Progenitor cell of endocrine pancreas (in vitro differentiated cells): Measurements from ENCODE around the gene DGKH. TPM values are rescaled to one million over a fixed set of nuclear protein-coding genes. Genes with fewer than 3 reads are reported as not detected.
"Not testable (repeated sequence)": the region's sequence is repeated elsewhere in the genome, so short reads cannot be mapped to it uniquely, and the experiment has no call there.

ENCODE experiments used
- DNase-seq: peaks from one replicate; pipeline ENCODE4 v3.0.0; 2021; ENCODE audit warnings: low spot score; ENCODE audit not compliant: unreplicated experiment
- H3K27ac Mint-ChIP-seq: 2 replicates; pipeline ENCODE4 v1.8.0; 2021; ENCODE audit warnings: mild to moderate bottlenecking, moderate library complexity, mixed read lengths
- H3K27me3 Mint-ChIP-seq: 2 replicates; pipeline ENCODE4 v1.8.0; 2021; ENCODE audit warnings: mixed read lengths
- H3K36me3 Mint-ChIP-seq: 2 replicates; pipeline ENCODE4 v1.8.0; 2022; ENCODE audit warnings: mixed read lengths; ENCODE audit not compliant: insufficient read depth
- H3K4me1 Mint-ChIP-seq: 2 replicates; pipeline ENCODE4 v1.8.0; 2021; ENCODE audit warnings: low read depth, mixed read lengths
- H3K4me3 Mint-ChIP-seq: 2 replicates; pipeline ENCODE4 v1.8.0; 2021; ENCODE audit warnings: low read depth, mild to moderate bottlenecking, moderate library complexity, mixed read lengths
- H3K9me3 Mint-ChIP-seq: 2 replicates; pipeline ENCODE4 v1.8.0; 2021; ENCODE audit warnings: low read depth, mixed read lengths
- total RNA-seq: library from RNA; stranded (reverse); gene quantifications from 2 replicates; pipeline ENCODE4 v1.2.1, GENCODE V29; 2021
- TF ChIP-seq, protein P1 (sequence below): fragments of 200-600 bp; sonication (generic); IDR thresholded peaks from one replicate; pipeline ENCODE4 v1.5.0; 2021; ENCODE audit warnings: antibody characterized with exemption, mild to moderate bottlenecking; ENCODE audit not compliant: unreplicated experiment

Gene DGKH
- total RNA-seq, 1 donor from 2014 or later, result 5.3 TPM

DNA sequence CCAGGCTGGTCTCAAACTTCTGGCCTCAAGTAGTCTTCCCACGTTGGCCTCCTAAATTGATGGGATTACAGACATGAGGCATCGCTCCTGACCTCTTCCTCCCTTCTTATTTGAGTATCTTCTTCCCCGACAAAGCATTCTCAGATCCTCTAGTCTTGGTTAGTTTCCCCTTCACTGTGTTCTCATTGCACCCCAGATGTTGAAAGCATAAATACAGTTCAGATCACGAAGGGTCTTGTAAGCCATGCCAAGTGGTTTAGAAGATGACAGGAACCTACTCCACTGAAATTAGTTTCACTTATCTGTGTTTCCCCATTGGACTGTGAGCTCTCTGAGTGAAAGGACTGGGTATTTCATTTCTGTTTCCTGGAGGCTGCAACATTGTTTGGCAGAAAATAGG is 100.7 kb downstream of the DGKH start:
- TF ChIP-seq, protein P1, sequence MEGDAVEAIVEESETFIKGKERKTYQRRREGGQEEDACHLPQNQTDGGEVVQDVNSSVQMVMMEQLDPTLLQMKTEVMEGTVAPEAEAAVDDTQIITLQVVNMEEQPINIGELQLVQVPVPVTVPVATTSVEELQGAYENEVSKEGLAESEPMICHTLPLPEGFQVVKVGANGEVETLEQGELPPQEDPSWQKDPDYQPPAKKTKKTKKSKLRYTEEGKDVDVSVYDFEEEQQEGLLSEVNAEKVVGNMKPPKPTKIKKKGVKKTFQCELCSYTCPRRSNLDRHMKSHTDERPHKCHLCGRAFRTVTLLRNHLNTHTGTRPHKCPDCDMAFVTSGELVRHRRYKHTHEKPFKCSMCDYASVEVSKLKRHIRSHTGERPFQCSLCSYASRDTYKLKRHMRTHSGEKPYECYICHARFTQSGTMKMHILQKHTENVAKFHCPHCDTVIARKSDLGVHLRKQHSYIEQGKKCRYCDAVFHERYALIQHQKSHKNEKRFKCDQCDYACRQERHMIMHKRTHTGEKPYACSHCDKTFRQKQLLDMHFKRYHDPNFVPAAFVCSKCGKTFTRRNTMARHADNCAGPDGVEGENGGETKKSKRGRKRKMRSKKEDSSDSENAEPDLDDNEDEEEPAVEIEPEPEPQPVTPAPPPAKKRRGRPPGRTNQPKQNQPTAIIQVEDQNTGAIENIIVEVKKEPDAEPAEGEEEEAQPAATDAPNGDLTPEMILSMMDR, result no peak
- Mint-ChIP-seq H3K4me3 (no peak overlapping the region), H3K36me3 (no peaks in the 10 kb centered on the region), H3K9me3 (no peaks in the 10 kb centered on the region), H3K4me1 (peaks cover 1% of the 10 kb centered on the region), H3K27me3 (no peaks in the 10 kb centered on the region), H3K27ac (no peak overlapping the region)
- no peak for DNase-seq

DNA sequence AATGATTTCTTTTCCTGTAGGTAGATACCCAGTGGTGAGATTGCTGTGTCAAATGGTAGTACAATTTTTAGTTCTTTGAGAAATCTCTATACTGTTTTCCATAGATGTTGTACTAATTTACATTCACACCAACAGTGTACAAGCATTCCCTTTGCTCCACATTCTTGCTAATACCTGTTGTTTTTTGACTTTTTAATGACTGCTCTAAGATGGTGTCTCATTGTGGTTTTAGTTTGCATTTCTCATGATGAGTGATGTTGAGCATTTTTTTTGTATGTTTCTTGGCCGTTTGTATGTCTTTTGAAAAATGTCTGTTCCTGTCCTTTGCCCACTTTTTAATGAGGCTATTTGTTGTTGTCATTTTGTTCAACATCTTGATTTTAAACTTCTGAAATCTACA is 103.3 kb downstream of the DGKH start:
- H3K9me3 Mint-ChIP-seq, result no peaks in the 10 kb centered on the region
- H3K27me3 Mint-ChIP-seq, result no peaks in the 10 kb centered on the region
- no peak for DNase-seq
- no peak overlapping the region for H3K27ac Mint-ChIP-seq
- no peak overlapping the region for H3K4me3 Mint-ChIP-seq
- TF ChIP-seq, protein P1, result no peak
- H3K4me1 Mint-ChIP-seq, result peaks cover 1% of the 10 kb centered on the region
- peaks cover 1% of the 10 kb centered on the region for H3K36me3 Mint-ChIP-seq

DNA sequence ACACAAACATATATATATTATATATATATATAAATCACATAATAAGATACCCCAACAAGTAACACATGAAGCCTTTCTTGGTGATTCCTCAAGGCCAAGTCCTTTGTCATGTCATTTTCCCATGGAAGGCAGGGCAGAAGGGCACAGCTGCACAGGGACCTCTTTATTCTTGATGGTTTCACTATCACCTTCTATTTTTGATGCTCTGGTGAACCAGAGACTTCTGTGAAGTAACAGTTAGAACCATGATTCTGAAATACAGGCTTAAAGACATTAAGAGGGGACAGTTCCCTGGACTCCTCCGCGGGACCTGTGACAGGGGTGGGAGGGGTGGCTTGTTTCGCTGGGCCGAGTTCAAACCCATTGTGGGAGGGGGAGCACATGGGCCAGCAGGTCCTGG is 104.0 kb downstream of the DGKH start:
- H3K36me3 Mint-ChIP-seq, result peaks cover 1% of the 10 kb centered on the region
- H3K27ac Mint-ChIP-seq, result no peak overlapping the region
- no peak overlapping the region for H3K4me3 Mint-ChIP-seq
- peaks cover 1% of the 10 kb centered on the region for H3K4me1 Mint-ChIP-seq
- TF ChIP-seq, protein P1, result no peak
- no peaks in the 10 kb centered on the region for H3K27me3 Mint-ChIP-seq
- no peaks in the 10 kb centered on the region for H3K9me3 Mint-ChIP-seq
- no peak for DNase-seq

DNA sequence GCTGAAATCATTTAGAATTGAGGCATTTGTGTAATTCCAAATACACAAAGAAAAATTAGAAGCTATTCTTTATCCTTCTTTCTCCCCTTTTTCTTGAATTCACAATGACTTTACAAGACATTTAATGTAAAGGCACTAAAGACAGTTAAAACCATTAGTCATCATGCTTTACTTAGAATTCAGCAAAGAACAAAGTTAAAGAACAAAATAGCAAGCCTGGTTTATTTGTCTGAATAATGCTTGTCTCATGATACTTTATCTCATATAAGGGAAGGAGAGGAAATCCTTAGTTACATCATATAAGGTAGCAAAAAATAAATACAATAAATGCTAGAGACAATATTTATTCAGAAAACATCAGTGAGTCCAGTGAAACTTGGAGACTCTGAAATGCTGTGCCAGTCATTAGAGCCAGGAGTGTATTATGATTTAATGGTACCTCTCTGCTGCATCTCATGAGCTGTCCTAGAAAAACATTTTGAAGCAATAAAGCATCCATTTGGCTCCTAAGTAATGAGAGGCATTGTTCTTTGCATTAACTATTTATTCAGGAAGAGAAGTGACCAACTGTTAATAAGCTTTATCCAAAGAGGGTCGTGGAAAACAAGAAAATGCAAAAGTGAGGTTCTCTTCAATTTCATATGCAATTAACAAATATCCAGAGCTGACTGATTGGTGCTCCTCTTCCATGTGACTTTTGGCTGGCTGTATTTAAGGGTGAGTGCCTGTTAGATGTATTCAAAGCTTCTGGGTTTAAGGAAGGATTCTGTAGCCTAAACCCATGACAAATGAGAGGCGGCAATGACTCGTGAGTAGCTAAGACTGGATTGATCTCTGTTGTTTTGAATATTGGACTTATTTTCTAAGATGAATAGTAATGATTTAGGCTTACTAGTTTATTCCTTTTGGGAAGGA is 105.0 kb downstream of the DGKH start:
- Mint-ChIP-seq H3K4me3 (no peak overlapping the region), H3K9me3 (no peaks in the 10 kb centered on the region), H3K27me3 (no peaks in the 10 kb centered on the region), H3K27ac (no peak overlapping the region), H3K36me3 (peaks cover 1% of the 10 kb centered on the region), H3K4me1 (peaks cover 1% of the 10 kb centered on the region)
- DNase-seq, result no peak
- TF ChIP-seq, protein P1, result no peak

DNA sequence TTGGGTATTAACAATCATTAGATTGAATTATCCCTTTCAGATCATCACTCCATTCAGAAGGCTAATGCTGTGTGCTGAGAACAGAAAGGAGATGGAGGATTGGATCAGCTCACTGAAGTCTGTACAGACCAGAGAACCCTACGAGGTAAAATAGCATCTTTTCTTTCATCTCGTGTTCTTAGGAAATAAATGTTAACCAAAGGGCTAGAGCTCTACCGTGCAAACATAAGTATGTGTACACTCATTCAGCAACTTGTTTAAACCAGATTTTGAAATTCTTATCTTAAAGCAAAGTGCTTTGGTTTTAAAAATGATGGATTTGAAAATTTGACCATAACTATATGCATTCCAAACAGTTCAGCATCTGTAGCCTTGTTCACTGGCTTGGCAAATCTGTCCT is 106.8 kb downstream of the DGKH start:
- Mint-ChIP-seq H3K27ac (no peak overlapping the region), H3K4me3 (no peak overlapping the region), H3K27me3 (no peaks in the 10 kb centered on the region), H3K36me3 (peaks cover 1% of the 10 kb centered on the region), H3K9me3 (no peaks in the 10 kb centered on the region), H3K4me1 (peaks cover 1% of the 10 kb centered on the region)
- DNase-seq, result no peak
- TF ChIP-seq, protein P1, result no peak

DNA sequence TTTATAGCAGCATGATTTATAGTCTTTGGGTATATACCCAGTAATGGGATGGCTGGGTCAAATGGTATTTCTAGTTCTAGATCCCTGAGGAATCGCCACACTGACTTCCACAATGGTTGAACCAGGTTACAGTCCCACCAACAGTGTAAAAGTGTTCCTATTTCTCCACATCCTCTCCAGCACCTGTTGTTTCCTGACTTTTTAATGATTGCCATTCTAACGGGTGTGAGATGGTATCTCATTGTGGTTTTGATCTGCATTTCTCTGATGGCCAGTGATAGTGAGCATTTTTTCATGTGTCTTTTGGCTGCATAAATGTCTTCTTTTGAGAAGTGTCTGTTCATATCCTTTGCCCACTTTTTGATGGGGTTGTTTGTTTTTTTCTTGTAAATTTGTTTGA is 114.9 kb downstream of the DGKH start:
- H3K9me3 Mint-ChIP-seq, H3K4me3 Mint-ChIP-seq, H3K27me3 Mint-ChIP-seq, H3K27ac Mint-ChIP-seq, DNase-seq, H3K4me1 Mint-ChIP-seq: not testable (repeated sequence)
- peaks cover 14% of the 10 kb centered on the region for H3K36me3 Mint-ChIP-seq

DNA sequence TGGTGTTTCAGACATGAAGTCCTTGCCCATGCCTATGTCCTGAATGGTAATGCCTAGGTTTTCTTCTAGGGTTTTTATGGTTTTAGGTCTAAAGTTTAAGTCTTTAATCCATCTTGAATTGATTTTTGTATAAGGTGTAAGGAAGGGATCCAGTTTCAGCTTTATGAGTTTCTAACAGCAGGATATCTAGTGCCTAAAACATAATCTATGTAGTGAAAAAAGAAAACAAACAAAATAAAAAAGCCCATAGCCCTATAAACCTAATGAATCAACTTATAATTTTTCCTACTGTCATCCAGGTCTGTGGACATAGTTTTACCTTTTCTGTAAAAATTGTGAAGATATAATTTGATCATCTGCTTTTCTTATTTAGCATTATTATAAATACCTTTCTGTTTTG is 115.5 kb downstream of the DGKH start:
- not testable (repeated sequence) for H3K4me1 Mint-ChIP-seq, H3K27ac Mint-ChIP-seq

More for the DNA sequence above, 115.5 kb downstream of the DGKH start:
- DNase-seq, H3K27me3 Mint-ChIP-seq, H3K4me3 Mint-ChIP-seq, H3K9me3 Mint-ChIP-seq: not testable (repeated sequence)
- peaks cover 14% of the 10 kb centered on the region for H3K36me3 Mint-ChIP-seq
